ES-I3 (cell line): Measurements from ENCODE around the gene STARD7.
"Not testable (repeated sequence)": the region's sequence is repeated elsewhere in the genome, so short reads cannot be mapped to it uniquely, and the experiment has no call there.

Experiments
- H3K36me3 ChIP-seq: 2 replicates; pipeline ENCODE4 v1.6.1; 2013; ENCODE audit warnings: mild to moderate bottlenecking, low read length, control low read depth, moderate library complexity; ENCODE audit not compliant: insufficient read depth
- H3K4me1 ChIP-seq: 2 replicates; pipeline ENCODE4 v1.6.1; 2013; ENCODE audit warnings: mild to moderate bottlenecking, control low read depth, low read length; ENCODE audit not compliant: insufficient read depth
- H3K9ac ChIP-seq: 2 replicates; pipeline ENCODE4 v1.6.1; 2013; ENCODE audit warnings: low read depth, mild to moderate bottlenecking, low read length, moderate library complexity
- H3K9me3 ChIP-seq: 2 replicates; pipeline ENCODE4 v1.6.1; 2013; ENCODE audit warnings: mild to moderate bottlenecking, low read length, moderate library complexity; ENCODE audit not compliant: control insufficient read depth, insufficient read depth

The STARD7 gene

DNA sequence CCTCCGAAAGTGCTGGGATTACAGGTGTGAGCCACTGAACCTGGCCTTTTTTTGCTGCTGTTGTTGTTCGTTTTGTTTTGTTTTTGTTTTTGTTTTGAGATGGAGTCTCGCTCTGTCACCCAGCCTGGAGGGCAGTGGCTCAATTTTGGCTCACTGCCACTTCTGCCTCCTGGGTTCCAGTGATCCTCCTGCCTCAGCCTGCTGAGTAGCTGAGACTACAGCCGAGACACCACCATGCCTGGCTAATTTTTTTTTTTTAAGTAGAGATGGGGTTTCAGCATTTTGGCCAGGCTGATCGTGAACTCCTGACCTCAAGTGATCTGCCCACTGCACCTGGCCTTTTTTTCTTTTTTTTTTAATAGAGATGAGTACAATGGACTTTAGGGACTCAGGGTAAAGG, 35.2 kb upstream of the STARD7 start:
- no peaks in the 10 kb centered on the region for H3K9me3 ChIP-seq
- H3K9ac ChIP-seq: no peak overlapping the region
- no peaks in the 10 kb centered on the region; the same call in 1 of the 2 replicates for H3K4me1 ChIP-seq
- H3K36me3 ChIP-seq: no peaks in the 10 kb centered on the region; the same call in 1 of the 2 replicates

DNA sequence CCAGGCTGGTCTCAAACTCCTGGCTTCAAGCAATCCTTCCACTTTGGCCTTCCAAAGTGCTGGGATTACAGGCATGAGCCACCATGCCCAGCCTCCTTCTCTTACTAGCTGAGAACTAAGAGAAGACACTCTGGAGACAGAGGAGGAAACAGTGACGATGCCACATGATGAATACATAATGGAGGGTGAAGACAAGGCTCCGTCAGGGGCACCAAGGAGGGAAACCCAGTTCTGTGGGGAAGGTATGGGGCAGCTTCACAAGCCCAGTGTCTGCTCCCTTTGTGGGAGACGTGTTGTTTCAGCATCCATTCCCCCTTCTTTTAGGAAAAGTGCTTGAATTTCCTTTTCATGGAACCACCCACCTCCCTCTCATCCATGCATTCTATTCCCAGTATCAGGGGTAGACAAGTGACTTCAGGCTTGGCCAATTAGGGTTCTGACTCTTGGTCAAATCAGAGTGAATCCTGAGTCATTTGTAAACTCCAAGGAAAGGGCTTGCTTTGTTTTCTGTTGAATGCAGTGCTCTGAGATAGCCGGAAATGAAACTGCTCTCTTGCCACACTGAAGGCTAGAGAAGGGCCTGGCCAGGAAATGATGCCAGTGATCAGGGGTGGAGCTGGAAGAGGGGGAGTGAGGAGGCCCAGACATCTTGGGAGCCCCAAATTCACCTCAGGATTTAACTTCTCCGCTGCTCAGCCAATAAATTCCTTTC, 33.4 kb upstream of the STARD7 start:
- H3K36me3 ChIP-seq: no peaks in the 10 kb centered on the region; the same call in 1 of the 2 replicates
- no peaks in the 10 kb centered on the region for H3K9me3 ChIP-seq
- H3K9ac ChIP-seq: no peak overlapping the region
- no peaks in the 10 kb centered on the region; the same call in 1 of the 2 replicates for H3K4me1 ChIP-seq

GRCh38 chr2:96241227-96241626, 32.6 kb upstream of the STARD7 start:
- Histone ChIP-seq H3K9me3 (no peaks in the 10 kb centered on the region), H3K36me3 (no peaks in the 10 kb centered on the region; the same call in 1 of the 2 replicates), H3K4me1 (no peaks in the 10 kb centered on the region; the same call in 1 of the 2 replicates), H3K9ac (no peak overlapping the region)

- Histone ChIP-seq H3K9ac (no peak overlapping the region), H3K4me1 (no peaks in the 10 kb centered on the region; the same call in 1 of the 2 replicates), H3K9me3 (no peaks in the 10 kb centered on the region), H3K36me3 (no peaks in the 10 kb centered on the region; the same call in 1 of the 2 replicates)
Observed at GRCh38 chr2:96240341-96241038, 31.9 kb upstream of the STARD7 start.

GRCh38 chr2:96239745-96240264, 31.2 kb upstream of the STARD7 start:
- Histone ChIP-seq H3K9ac (no peak overlapping the region), H3K4me1 (no peaks in the 10 kb centered on the region; the same call in 1 of the 2 replicates), H3K36me3 (no peaks in the 10 kb centered on the region), H3K9me3 (no peaks in the 10 kb centered on the region)

DNA sequence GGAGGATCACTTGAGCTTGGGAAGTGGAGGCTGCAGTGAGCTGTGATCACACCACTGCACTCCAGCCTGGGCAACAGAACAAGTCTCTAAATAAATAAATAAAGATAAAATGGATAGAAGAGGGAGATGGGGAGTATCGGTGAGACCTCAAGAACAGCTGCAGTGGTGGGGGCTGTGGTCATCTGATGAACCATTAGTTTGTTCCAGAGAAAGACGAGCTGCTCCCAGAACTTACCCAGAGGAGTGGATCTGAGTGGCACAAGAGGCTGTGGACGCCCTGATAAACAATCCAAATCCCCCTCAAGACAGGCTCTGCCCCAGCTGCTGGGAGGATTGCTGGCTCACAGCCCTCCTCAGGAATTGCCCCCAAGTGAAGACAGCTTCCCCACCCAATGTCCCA, 30.5 kb upstream of the STARD7 start:
- Histone ChIP-seq H3K36me3 (no peaks in the 10 kb centered on the region), H3K9me3 (no peaks in the 10 kb centered on the region), H3K4me1 (no peaks in the 10 kb centered on the region; the same call in 1 of the 2 replicates), H3K9ac (no peak overlapping the region)

DNA sequence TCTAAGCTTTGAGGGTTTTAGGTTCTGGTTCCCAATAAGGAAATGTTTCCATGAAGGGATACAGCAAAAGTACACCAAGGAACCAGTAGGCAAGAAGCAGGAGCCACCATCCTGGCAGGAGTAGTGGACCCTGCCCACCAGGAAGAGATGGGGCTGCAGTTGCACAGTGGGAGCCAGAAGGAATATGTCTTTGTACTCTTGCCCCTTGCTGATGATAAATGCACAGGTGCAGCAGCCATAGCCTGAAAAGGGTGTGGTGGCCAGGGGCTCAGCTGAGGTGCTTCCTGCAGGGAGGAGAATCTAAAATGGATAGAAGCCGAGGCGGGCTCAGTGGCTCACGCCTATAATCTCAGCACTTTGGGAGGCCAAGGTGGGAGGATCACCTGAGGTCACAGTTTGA, 29.6 kb upstream of the STARD7 start:
- Histone ChIP-seq H3K36me3 (no peaks in the 10 kb centered on the region), H3K4me1 (no peaks in the 10 kb centered on the region; the same call in 1 of the 2 replicates), H3K9ac (no peak overlapping the region), H3K9me3 (no peaks in the 10 kb centered on the region)

- no peak overlapping the region for H3K9ac ChIP-seq
- H3K9me3 ChIP-seq: no peaks in the 10 kb centered on the region
- no peaks in the 10 kb centered on the region for H3K36me3 ChIP-seq
- no peaks in the 10 kb centered on the region for H3K4me1 ChIP-seq
Observed at GRCh38 chr2:96236882-96237281, 28.3 kb upstream of the STARD7 start.

DNA sequence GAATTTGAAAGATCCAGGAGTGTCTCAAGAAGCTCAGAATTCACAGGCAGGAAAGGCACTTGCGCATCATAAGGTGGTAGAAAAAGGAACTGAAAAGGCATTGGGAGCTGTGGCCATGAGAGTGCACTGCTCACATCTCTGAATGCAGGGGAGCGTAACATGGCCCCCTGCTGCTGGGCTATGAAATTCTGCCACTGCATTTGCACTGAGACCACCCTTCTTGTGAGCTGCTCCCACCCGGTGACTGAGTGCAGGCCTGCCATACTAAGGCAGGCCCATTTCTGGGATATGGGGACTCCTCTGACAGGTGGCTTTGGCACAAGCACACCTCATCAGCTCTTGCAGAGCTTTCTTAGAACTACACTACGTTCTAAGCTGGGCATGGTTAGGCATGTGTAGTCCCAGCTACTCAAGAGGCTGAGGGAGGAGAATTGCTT, 25.3 kb upstream of the STARD7 start:
- Histone ChIP-seq H3K9ac (no peak overlapping the region), H3K4me1 (no peaks in the 10 kb centered on the region), H3K36me3 (no peaks in the 10 kb centered on the region), H3K9me3 (no peaks in the 10 kb centered on the region)

GRCh38 chr2:96233436-96233835, 24.8 kb upstream of the STARD7 start:
- Histone ChIP-seq H3K4me1 (no peaks in the 10 kb centered on the region), H3K9me3 (no peaks in the 10 kb centered on the region), H3K36me3 (no peaks in the 10 kb centered on the region), H3K9ac (no peak overlapping the region)

DNA sequence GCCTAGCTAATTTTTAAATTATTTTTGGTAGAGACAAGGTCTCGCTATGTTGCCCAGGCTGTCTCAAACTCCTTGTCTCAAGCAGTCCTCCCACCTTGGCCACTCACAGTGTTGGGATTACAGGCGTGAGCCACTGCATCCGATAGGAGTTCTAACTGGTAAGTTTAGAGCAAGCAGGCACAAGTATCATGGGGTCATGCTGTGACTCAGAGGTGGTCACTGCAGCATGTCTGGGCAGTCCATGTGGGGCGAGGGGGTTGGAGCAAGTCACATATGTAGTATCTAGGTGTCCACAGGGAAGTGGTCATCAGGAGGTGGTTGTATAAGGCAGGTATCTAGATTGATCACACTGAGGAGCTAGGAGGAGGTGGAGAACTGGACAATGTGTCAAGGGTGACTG, 22.7 kb upstream of the STARD7 start:
- no peaks in the 10 kb centered on the region for H3K4me1 ChIP-seq
- no peaks in the 10 kb centered on the region for H3K9me3 ChIP-seq
- no peaks in the 10 kb centered on the region for H3K36me3 ChIP-seq
- H3K9ac ChIP-seq: no peak overlapping the region

DNA sequence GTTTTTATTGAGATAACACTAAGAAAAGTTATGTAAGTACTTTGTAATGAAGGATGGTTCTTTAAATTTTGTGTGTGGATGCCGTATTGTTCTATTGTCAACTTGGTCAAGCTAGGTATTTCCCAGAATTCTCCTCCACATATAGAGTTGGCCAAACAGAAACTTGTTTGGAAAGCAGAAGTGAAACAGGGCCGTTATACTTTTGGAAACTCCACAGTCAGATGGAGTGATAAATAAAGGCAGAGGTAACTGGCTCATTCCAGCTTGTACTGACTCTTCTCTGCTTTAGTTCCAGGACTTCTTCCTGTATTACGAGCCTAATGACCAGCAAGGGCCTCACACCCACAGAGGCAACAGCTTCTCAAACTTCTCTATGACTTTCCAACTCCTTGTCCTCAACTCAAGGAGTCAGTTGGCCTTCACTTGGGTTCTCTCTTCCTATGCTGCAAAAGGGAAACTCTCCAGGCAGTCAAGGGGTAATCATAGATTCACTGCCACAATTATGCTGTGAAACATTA, 16.4 kb upstream of the STARD7 start:
- Histone ChIP-seq H3K9ac (no peak overlapping the region), H3K4me1 (no peaks in the 10 kb centered on the region), H3K36me3 (no peaks in the 10 kb centered on the region), H3K9me3 (no peaks in the 10 kb centered on the region)

DNA sequence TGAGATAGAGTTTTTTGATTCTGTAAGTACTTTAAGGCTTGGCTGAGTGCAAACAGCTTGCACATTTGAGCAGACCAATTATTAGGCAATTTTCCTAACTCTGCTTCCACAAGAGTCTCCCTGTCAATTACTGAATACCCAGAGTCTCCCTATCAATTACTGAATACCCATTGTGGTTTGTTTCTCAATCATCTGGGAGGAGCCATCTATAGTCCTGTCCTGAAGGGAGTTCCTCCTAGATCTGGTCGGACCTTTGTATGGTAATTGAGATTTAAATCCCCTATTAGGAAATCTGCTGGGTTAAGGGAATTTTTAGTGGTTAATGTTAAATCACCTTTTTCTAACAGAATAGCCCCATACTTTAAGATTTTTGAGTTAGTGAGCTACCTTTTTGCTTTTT, 12.5 kb upstream of the STARD7 start:
- not testable (repeated sequence) for H3K9ac ChIP-seq, H3K36me3 ChIP-seq, H3K4me1 ChIP-seq, H3K9me3 ChIP-seq

DNA sequence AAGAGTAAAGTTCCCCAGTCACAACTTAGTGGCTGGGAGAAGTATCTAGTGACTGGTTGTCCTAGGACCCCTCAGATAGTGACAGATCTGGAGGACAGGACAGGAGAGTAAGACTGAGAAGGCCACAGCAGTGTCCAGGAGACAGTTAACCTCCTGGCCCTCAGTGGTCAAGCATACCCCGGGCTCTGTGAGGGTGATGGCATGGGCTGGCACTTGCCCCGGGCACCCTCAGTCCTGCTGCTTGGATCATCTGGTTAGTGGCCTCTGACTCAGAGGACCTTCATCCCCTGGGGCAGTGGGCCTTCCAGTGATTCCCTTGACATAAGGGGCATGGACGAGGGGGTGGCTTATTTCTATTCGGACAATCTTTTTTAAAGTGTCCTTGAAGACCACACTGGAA, 11.3 kb upstream of the STARD7 start:
- H3K36me3 ChIP-seq, H3K9ac ChIP-seq, H3K9me3 ChIP-seq, H3K4me1 ChIP-seq: not testable (repeated sequence)
